CD4-positive, alpha-beta T cell (primary cell): ENCODE data around the gene CELF4. TPM values are rescaled to one million over a fixed set of nuclear protein-coding genes. Genes with fewer than 3 reads are reported as not detected.

Experiments
- ATAC-seq: fragments of 200-7000 bp; cut with Tn5 transposase; one replicate; pipeline ENCODE4 v1.10.0; 2022; ENCODE audit warnings: mild to moderate bottlenecking; ENCODE audit not compliant: poor library complexity
- CTCF ChIA-PET: fragments of 350-600 bp; sonication (Branson Sonifier 250); formaldehyde crosslinking; loops from one replicate; lab custom pipeline; 2021; ENCODE audit warnings: antibody characterized with exemption, inconsistent platforms; lab: Charles Lee
- POLR2A ChIA-PET: fragments of 350-600 bp; sonication (Branson Sonifier 250); formaldehyde crosslinking; loops from one replicate; lab custom pipeline; 2021; ENCODE audit warnings: antibody characterized with exemption, inconsistent platforms; lab: Charles Lee
- DNase-seq, 14 experiments: peaks; one replicate each; pipeline ENCODE4 v3.0.0-alpha.2; 2013 to 2020; ENCODE audit warnings: mixed read lengths in 2 of 14
- H3K27ac ChIP-seq, 2 donors: one replicate each; pipeline versions ENCODE4 v1.5.1 to v1.7.0; 2013; ENCODE audit warnings: low read length in 2 of 2, low read depth in 1 of 2, mild to moderate bottlenecking in 1 of 2
- H3K27me3 ChIP-seq, 2 experiments: 1 replicate in 1 of 2; 2 replicates in 1 of 2; pipeline versions ENCODE4 v1.6.1 to v1.7.0; 2013; ENCODE audit warnings: low read length in 2 of 2, control low read depth in 1 of 2, mild to moderate bottlenecking in 1 of 2, moderate library complexity in 1 of 2; ENCODE audit not compliant: insufficient read depth in 2 of 2, control insufficient read depth in 1 of 2
- H3K36me3 ChIP-seq: one replicate; pipeline ENCODE4 v1.6.1; 2013; ENCODE audit warnings: low read length, control low read depth; ENCODE audit not compliant: insufficient read depth
- H3K4me1 ChIP-seq: one replicate; pipeline ENCODE4 v1.6.1; 2013; ENCODE audit warnings: low read length, control low read depth; ENCODE audit not compliant: insufficient read depth
- H3K4me3 ChIP-seq: one replicate; pipeline ENCODE4 v1.5.1; 2013; ENCODE audit warnings: mild to moderate bottlenecking, low read length, moderate library complexity
- H3K9me3 ChIP-seq, 2 experiments: 1 replicate in 1 of 2; 2 replicates in 1 of 2; pipeline versions ENCODE4 v1.6.1 to v1.7.0; 2013; ENCODE audit warnings: low read length in 2 of 2, mild to moderate bottlenecking in 2 of 2, control low read depth in 1 of 2, moderate library complexity in 1 of 2; ENCODE audit not compliant: control insufficient read depth in 1 of 2, insufficient read depth in 1 of 2
- H3K27ac Mint-ChIP-seq: one replicate; pipeline ENCODE4 v1.8.0; 2020; ENCODE audit warnings: mixed read lengths
- H3K27me3 Mint-ChIP-seq: one replicate; pipeline ENCODE4 v1.8.0; 2021; ENCODE audit warnings: mixed read lengths
- H3K36me3 Mint-ChIP-seq: one replicate; pipeline ENCODE4 v1.8.0; 2021; ENCODE audit warnings: low read depth, mixed read lengths
- H3K4me1 Mint-ChIP-seq: one replicate; pipeline ENCODE4 v1.8.0; 2021; ENCODE audit warnings: low read depth, mixed read lengths
- H3K4me3 Mint-ChIP-seq: one replicate; pipeline ENCODE4 v1.8.0; 2020; ENCODE audit warnings: mild to moderate bottlenecking, mixed read lengths
- H3K9me3 Mint-ChIP-seq: one replicate; pipeline ENCODE4 v1.8.0; 2020; ENCODE audit warnings: mixed read lengths
- CTCF ChIP-seq: fragments of 200-600 bp; IDR thresholded peaks from one replicate; pipeline ENCODE4 v1.8.0; 2022; ENCODE audit warnings: antibody characterized with exemption, mild to moderate bottlenecking
- intact Hi-C, 2 experiments: fragments of 100-400 bp; cut with DNase I in 1 of 2; cut with micrococcal nuclease in 1 of 2; formaldehyde crosslinking; loops; one replicate each; pipeline versions ENCODE4 v1.15.1 to v1.9.0; 2023 to 2025; cut with DNase I, micrococcal nuclease
- total RNA-seq, 174 experiments: library from RNA in 2 of 174; stranded (reverse) in 2 of 174; gene quantifications; one replicate each; pipeline ENCODE4 v1.2.3 and lab custom pipeline; 2021 to 2026

CELF4 gene
- total RNA-seq, 2 experiments from 2014 or later = not detected

GRCh38 chr18:37286801-37287200, 278.8 kb downstream of the CELF4 start:
- POLR2A ChIA-PET = no interaction called here
- no peaks in the 10 kb centered on the region for H3K27me3 ChIP-seq
- Mint-ChIP-seq H3K9me3 (no peaks in the 10 kb centered on the region), H3K4me1 (no peaks in the 10 kb centered on the region), H3K4me3 (no peak overlapping the region), H3K27ac (no peak overlapping the region), H3K27me3 (no peaks in the 10 kb centered on the region), H3K36me3 (no peaks in the 10 kb centered on the region)
- H3K4me1 ChIP-seq = no peaks in the 10 kb centered on the region
- peaks cover 0 to 13% of the 10 kb centered on the region in 2 experiments for H3K9me3 ChIP-seq
- CTCF ChIA-PET = no interaction called here
- no peak overlapping the region for H3K27ac ChIP-seq
- ATAC-seq = no peak
- H3K36me3 ChIP-seq = no peaks in the 10 kb centered on the region
- H3K4me3 ChIP-seq = no peak overlapping the region
- TF ChIP-seq CTCF = no peak
- DNase-seq = no peak
- intact Hi-C loops = no loop called here

- H3K4me1 ChIP-seq = no peaks in the 10 kb centered on the region
- H3K9me3 ChIP-seq = peaks cover 0 to 13% of the 10 kb centered on the region in 2 experiments
- intact Hi-C loops = no loop called here
- H3K36me3 ChIP-seq = no peaks in the 10 kb centered on the region
- no peak for ATAC-seq
- no peak overlapping the region for H3K4me3 ChIP-seq
- Mint-ChIP-seq H3K27me3 (no peaks in the 10 kb centered on the region), H3K4me1 (no peaks in the 10 kb centered on the region), H3K36me3 (no peaks in the 10 kb centered on the region), H3K27ac (no peak overlapping the region), H3K9me3 (no peaks in the 10 kb centered on the region), H3K4me3 (no peak overlapping the region)
- no peaks in the 10 kb centered on the region for H3K27me3 ChIP-seq
- H3K27ac ChIP-seq = no peak overlapping the region
- TF ChIP-seq CTCF = no peak
- DNase-seq = no peak
- CTCF ChIA-PET = no interaction called here
- POLR2A ChIA-PET = no interaction called here
These were observed 279.8 kb downstream of the CELF4 start for GRCh38 chr18:37285825-37286224.

- POLR2A ChIA-PET = no interaction called here
- CTCF ChIA-PET = no interaction called here
- Mint-ChIP-seq H3K27ac (no peak overlapping the region), H3K27me3 (peaks cover 9% of the 10 kb centered on the region), H3K4me1 (no peaks in the 10 kb centered on the region), H3K9me3 (no peaks in the 10 kb centered on the region), H3K36me3 (no peaks in the 10 kb centered on the region), H3K4me3 (no peak overlapping the region)
- no peak overlapping the region for H3K27ac ChIP-seq
- H3K4me1 ChIP-seq = no peaks in the 10 kb centered on the region
- H3K4me3 ChIP-seq = no peak overlapping the region
- H3K27me3 ChIP-seq = no peaks in the 10 kb centered on the region
- ATAC-seq (no peak), DNase-seq (no peak)
- no peak for TF ChIP-seq CTCF
- H3K9me3 ChIP-seq = peaks cover 0 to 13% of the 10 kb centered on the region in 2 experiments
- no peaks in the 10 kb centered on the region for H3K36me3 ChIP-seq
- intact Hi-C loops = no loop called here
These were observed 281.3 kb downstream of the CELF4 start for GRCh38 chr18:37284260-37284659.
